Glomerular visceral epithelial cell (primary cell): ENCODE data around the gene UBL5.
"Not testable (repeated sequence)": the region's sequence is repeated elsewhere in the genome, so short reads cannot be mapped to it uniquely, and the experiment has no call there.

Experiments
- DNase-seq: peaks from one replicate; pipeline ENCODE4 v3.0.0-alpha.2; 2016; ENCODE audit errors: extremely low spot score

UBL5 gene

GRCh38 chr19:9827289-9828238, at the start of gene UBL5:
UBL5 (plus strand) TSS chr19:9827918; CDS start chr19:9828338, 420 bp downstream.
- DNase-seq = peak; percentile 79

GRCh38 chr19:9782338-9782737, 45.4 kb upstream of the UBL5 start:
- DNase-seq = no peak

GRCh38 chr19:9784163-9784496, 43.6 kb upstream of the UBL5 start:
- DNase-seq = not testable (repeated sequence)

GRCh38 chr19:9785367-9786331, 42.1 kb upstream of the UBL5 start:
- peak; percentile 92 for DNase-seq

GRCh38 chr19:9786342-9786741, 41.4 kb upstream of the UBL5 start:
- DNase-seq = no peak

GRCh38 chr19:9786819-9787218, 40.9 kb upstream of the UBL5 start:
- DNase-seq = no peak

GRCh38 chr19:9788604-9789003, 39.1 kb upstream of the UBL5 start:
- DNase-seq = not testable (repeated sequence)

GRCh38 chr19:9789066-9789465, 38.7 kb upstream of the UBL5 start:
- DNase-seq = no peak

- DNase-seq = not testable (repeated sequence)
Observed at GRCh38 chr19:9789579-9789978, 38.1 kb upstream of the UBL5 start.

- peak; percentile 29 for DNase-seq
Observed at GRCh38 chr19:9791073-9791367, 36.7 kb upstream of the UBL5 start.

GRCh38 chr19:9791552-9792205, 36.0 kb upstream of the UBL5 start:
- DNase-seq = peak; percentile 94

GRCh38 chr19:9792206-9793070, 35.3 kb upstream of the UBL5 start:
- DNase-seq = peak; percentile 85

GRCh38 chr19:9793071-9793591, 34.6 kb upstream of the UBL5 start:
- DNase-seq = no peak

GRCh38 chr19:9796113-9796773, 31.5 kb upstream of the UBL5 start:
- DNase-seq = peak; percentile 87

GRCh38 chr19:9797871-9798270, 29.8 kb upstream of the UBL5 start:
- DNase-seq = no peak

GRCh38 chr19:9799162-9799561, 28.6 kb upstream of the UBL5 start:
- no peak for DNase-seq

GRCh38 chr19:9801976-9802375, 25.7 kb upstream of the UBL5 start:
- DNase-seq = no peak

GRCh38 chr19:9806803-9807202, 20.9 kb upstream of the UBL5 start:
- no peak for DNase-seq

- no peak for DNase-seq
Observed at GRCh38 chr19:9808855-9809824, 18.6 kb upstream of the UBL5 start.
